ENCODE results near the gene PTPRC.

PTPRC gene

GRCh38 chr1:198656500-198656932 lies 17.7 kb downstream of the PTPRC start:
- H3K27me3 ChIP-seq (replicated peaks in 2 of 5; ENCODE audit: control insufficient read depth in 4 of 5, insufficient read depth in 5 of 5, low read length in 4 of 5): no peaks in the 10 kb centered on the region
- 0% methylated on average over 4 of the region's 4 CpGs for WGBS (ENCODE audit: insufficient coverage)
- no peaks in the 10 kb centered on the region for H3K9me3 ChIP-seq (ENCODE audit: control extremely low read depth in 1 of 5, control insufficient read depth in 4 of 5, insufficient read depth in 2 of 5, low read depth in 1 of 5, low read length in 4 of 5)
- ChIA-PET CTCF (interaction anchor here (1.0 to 1.5 kb wide), 3 partner anchors 13 to 137 kb away, joined by 3 read pairs; no protein-coding TSS in a partner anchor), POLR2A (interaction anchor here (0.7 kb wide), 1 partner anchor 19 kb away, joined by 3 read pairs; no protein-coding TSS in a partner anchor)
- peak overlapping the region; percentile 74 to 83 for H3K27ac ChIP-seq (ENCODE audit: insufficient read depth in 1 of 2, low read depth in 1 of 2, low read length in 2 of 2, poor library complexity in 1 of 2, severe bottlenecking in 2 of 2)
- H3K4me3 ChIP-seq (ENCODE audit: control insufficient read depth in 1 of 7, extremely low read depth in 1 of 7, insufficient read depth in 4 of 7, low read depth in 2 of 7, low read length in 6 of 7): peak overlapping the region in 6 of 7 experiments; percentile 11 to 68 (median 47)
- peak; percentile 92 to 98 (median 96) for DNase-seq
- H3K36me3 ChIP-seq (ENCODE audit: control insufficient read depth in 4 of 4, insufficient read depth in 4 of 4, low read length in 3 of 4): peaks cover 2 to 8% (median 3%) of the 10 kb centered on the region in 4 experiments
- H3K4me1 ChIP-seq (ENCODE audit: control extremely low read depth in 1 of 4, control insufficient read depth in 4 of 4, insufficient read depth in 4 of 4, low read length in 3 of 4): peaks cover 34 to 91% (median 61%) of the 10 kb centered on the region in 4 experiments

GRCh38 chr1:198657550-198658064 lies 18.8 kb downstream of the PTPRC start:
- no peaks in the 10 kb centered on the region for H3K9me3 ChIP-seq (ENCODE audit: control extremely low read depth in 1 of 5, control insufficient read depth in 4 of 5, insufficient read depth in 2 of 5, low read depth in 1 of 5, low read length in 4 of 5)
- peaks cover 34 to 86% (median 55%) of the 10 kb centered on the region in 4 experiments for H3K4me1 ChIP-seq (ENCODE audit: control extremely low read depth in 1 of 4, control insufficient read depth in 4 of 4, insufficient read depth in 4 of 4, low read length in 3 of 4)
- peak; percentile 50 to 83 (median 81) for DNase-seq
- 0% methylated on average over 1 of the region's 3 CpGs for WGBS (ENCODE audit: insufficient coverage)
- CTCF ChIA-PET: interaction anchor here (1.1 kb wide), 1 partner anchor 12 kb away, joined by 3 read pairs; no protein-coding TSS in a partner anchor
- peak overlapping the region; percentile 74 to 83 for H3K27ac ChIP-seq (ENCODE audit: insufficient read depth in 1 of 2, low read depth in 1 of 2, low read length in 2 of 2, poor library complexity in 1 of 2, severe bottlenecking in 2 of 2)
- POLR2A ChIA-PET: no interaction called here
- peak overlapping the region in 6 of 7 experiments; percentile 20 to 65 (median 46) for H3K4me3 ChIP-seq (ENCODE audit: control insufficient read depth in 1 of 7, extremely low read depth in 1 of 7, insufficient read depth in 4 of 7, low read depth in 2 of 7, low read length in 6 of 7)
- no peaks in the 10 kb centered on the region for H3K27me3 ChIP-seq (replicated peaks in 2 of 5; ENCODE audit: control insufficient read depth in 4 of 5, insufficient read depth in 5 of 5, low read length in 4 of 5)
- H3K36me3 ChIP-seq (ENCODE audit: control insufficient read depth in 4 of 4, insufficient read depth in 4 of 4, low read length in 3 of 4): peaks cover 2 to 9% (median 6%) of the 10 kb centered on the region in 4 experiments

DNA sequence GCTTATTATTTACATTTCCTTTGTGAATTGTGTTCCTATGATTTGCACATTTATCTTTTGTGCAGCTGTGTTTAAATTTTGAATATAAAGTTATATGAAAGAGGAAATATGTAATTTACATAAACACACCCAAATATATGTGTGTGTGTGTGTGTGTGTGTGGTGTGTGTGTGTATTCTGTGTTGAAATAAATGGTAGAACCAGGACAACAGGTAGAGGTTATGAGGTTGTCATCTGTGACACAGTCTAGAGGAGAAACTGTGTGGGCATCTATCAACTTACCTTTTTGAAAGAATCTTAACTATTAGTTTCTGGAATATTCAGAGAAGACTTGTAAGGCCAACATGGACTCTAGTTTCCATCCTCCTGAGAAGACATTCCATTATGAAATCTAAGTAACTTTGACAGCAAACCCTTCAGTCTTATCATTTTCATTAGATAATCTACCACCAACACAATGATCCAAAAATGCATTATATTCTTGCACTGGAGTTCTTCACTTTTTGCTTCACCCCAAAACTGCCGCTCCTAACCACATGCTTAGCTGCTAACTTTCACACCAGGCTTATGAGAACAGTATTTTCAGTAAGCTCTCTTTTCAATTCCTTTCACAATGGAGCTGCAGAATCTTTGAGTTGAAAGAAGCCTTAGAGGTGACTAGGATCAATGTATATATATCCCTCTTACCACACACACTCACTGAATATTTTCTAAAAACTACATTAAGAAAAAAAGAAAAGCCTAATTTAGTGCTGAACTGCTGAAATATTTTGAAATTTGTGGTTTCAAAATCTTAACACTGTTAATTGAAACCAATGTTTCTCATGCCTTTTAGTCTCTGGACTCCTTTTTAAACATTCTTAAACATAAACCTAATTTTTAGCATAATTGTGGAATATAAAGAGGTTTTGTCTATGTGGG lies 21.8 kb downstream of the PTPRC start:
- Histone ChIP-seq H3K27me3 (replicated peaks in 2 of 5; ENCODE audit: control insufficient read depth in 4 of 5, insufficient read depth in 5 of 5, low read length in 4 of 5) (no peaks in the 10 kb centered on the region), H3K9me3 (ENCODE audit: control extremely low read depth in 1 of 5, control insufficient read depth in 4 of 5, insufficient read depth in 2 of 5, low read depth in 1 of 5, low read length in 4 of 5) (no peaks in the 10 kb centered on the region), H3K27ac (ENCODE audit: insufficient read depth in 1 of 2, low read depth in 1 of 2, low read length in 2 of 2, poor library complexity in 1 of 2, severe bottlenecking in 2 of 2) (peak overlapping the region in 1 of 2 experiments; percentile 32), H3K4me3 (ENCODE audit: control insufficient read depth in 1 of 7, extremely low read depth in 1 of 7, insufficient read depth in 4 of 7, low read depth in 2 of 7, low read length in 6 of 7) (no peak overlapping the region), H3K36me3 (ENCODE audit: control insufficient read depth in 4 of 4, insufficient read depth in 4 of 4, low read length in 3 of 4) (peaks cover 7 to 16% (median 10%) of the 10 kb centered on the region in 4 experiments), H3K4me1 (ENCODE audit: control extremely low read depth in 1 of 4, control insufficient read depth in 4 of 4, insufficient read depth in 4 of 4, low read length in 3 of 4) (peaks cover 42 to 84% (median 60%) of the 10 kb centered on the region in 4 experiments)
- CTCF ChIA-PET: interaction anchor here (1.0 to 1.1 kb wide), 3 partner anchors 8 to 29 kb away, joined by 3 to 4 read pairs (median 4); no protein-coding TSS in a partner anchor
- WGBS (ENCODE audit: insufficient coverage): no CpG with 5 or more reads among the region's 1 CpG
- peak in 1 of 3 donors; percentile 45 for DNase-seq
- POLR2A ChIA-PET: interaction anchor here (1.2 kb wide), 2 partner anchors 7 to 21 kb away, joined by 3 read pairs; no protein-coding TSS in a partner anchor

- Histone ChIP-seq H3K27me3 (replicated peaks in 2 of 5; ENCODE audit: control insufficient read depth in 4 of 5, insufficient read depth in 5 of 5, low read length in 4 of 5) (no peaks in the 10 kb centered on the region), H3K27ac (ENCODE audit: insufficient read depth in 1 of 2, low read depth in 1 of 2, low read length in 2 of 2, poor library complexity in 1 of 2, severe bottlenecking in 2 of 2) (no peak overlapping the region), H3K4me1 (ENCODE audit: control extremely low read depth in 1 of 4, control insufficient read depth in 4 of 4, insufficient read depth in 4 of 4, low read length in 3 of 4) (peaks cover 29 to 75% (median 45%) of the 10 kb centered on the region in 4 experiments), H3K4me3 (ENCODE audit: control insufficient read depth in 1 of 7, extremely low read depth in 1 of 7, insufficient read depth in 4 of 7, low read depth in 2 of 7, low read length in 6 of 7) (no peak overlapping the region), H3K36me3 (ENCODE audit: control insufficient read depth in 4 of 4, insufficient read depth in 4 of 4, low read length in 3 of 4) (peaks cover 7 to 25% (median 16%) of the 10 kb centered on the region in 4 experiments), H3K9me3 (ENCODE audit: control extremely low read depth in 1 of 5, control insufficient read depth in 4 of 5, insufficient read depth in 2 of 5, low read depth in 1 of 5, low read length in 4 of 5) (no peaks in the 10 kb centered on the region)
- ChIA-PET POLR2A (interaction anchor here (0.7 kb wide), 1 partner anchor 19 kb away, joined by 3 read pairs; no protein-coding TSS in a partner anchor), CTCF (interaction anchor here (0.8 to 1.6 kb wide), 6 partner anchors 9 to 23 kb away, joined by 3 to 4 read pairs (median 4); no protein-coding TSS in a partner anchor)
- DNase-seq: no peak
- WGBS (ENCODE audit: insufficient coverage): 88% methylated on average over 4 of the region's 5 CpGs
Observed at GRCh38 chr1:198662821-198663220, 24.0 kb downstream of the PTPRC start.

- H3K4me1 ChIP-seq (ENCODE audit: control extremely low read depth in 1 of 4, control insufficient read depth in 4 of 4, insufficient read depth in 4 of 4, low read length in 3 of 4): peaks cover 22 to 74% (median 41%) of the 10 kb centered on the region in 4 experiments
- WGBS (ENCODE audit: insufficient coverage): 52% methylated on average over 5 of the region's 7 CpGs
- H3K4me3 ChIP-seq (ENCODE audit: control insufficient read depth in 1 of 7, extremely low read depth in 1 of 7, insufficient read depth in 4 of 7, low read depth in 2 of 7, low read length in 6 of 7): peak overlapping the region in 4 of 7 experiments; percentile 2 to 46 (median 45)
- peak; percentile 36 to 81 (median 72) for DNase-seq
- H3K27ac ChIP-seq (ENCODE audit: insufficient read depth in 1 of 2, low read depth in 1 of 2, low read length in 2 of 2, poor library complexity in 1 of 2, severe bottlenecking in 2 of 2): peak overlapping the region; percentile 36 to 73
- H3K36me3 ChIP-seq (ENCODE audit: control insufficient read depth in 4 of 4, insufficient read depth in 4 of 4, low read length in 3 of 4): peaks cover 5 to 28% (median 19%) of the 10 kb centered on the region in 4 experiments
- POLR2A ChIA-PET: no interaction called here
- CTCF ChIA-PET: no interaction called here
- H3K9me3 ChIP-seq (ENCODE audit: control extremely low read depth in 1 of 5, control insufficient read depth in 4 of 5, insufficient read depth in 2 of 5, low read depth in 1 of 5, low read length in 4 of 5): no peaks in the 10 kb centered on the region
- no peaks in the 10 kb centered on the region for H3K27me3 ChIP-seq (replicated peaks in 2 of 5; ENCODE audit: control insufficient read depth in 4 of 5, insufficient read depth in 5 of 5, low read length in 4 of 5)
Observed at GRCh38 chr1:198664068-198664788, 25.4 kb downstream of the PTPRC start.

DNA sequence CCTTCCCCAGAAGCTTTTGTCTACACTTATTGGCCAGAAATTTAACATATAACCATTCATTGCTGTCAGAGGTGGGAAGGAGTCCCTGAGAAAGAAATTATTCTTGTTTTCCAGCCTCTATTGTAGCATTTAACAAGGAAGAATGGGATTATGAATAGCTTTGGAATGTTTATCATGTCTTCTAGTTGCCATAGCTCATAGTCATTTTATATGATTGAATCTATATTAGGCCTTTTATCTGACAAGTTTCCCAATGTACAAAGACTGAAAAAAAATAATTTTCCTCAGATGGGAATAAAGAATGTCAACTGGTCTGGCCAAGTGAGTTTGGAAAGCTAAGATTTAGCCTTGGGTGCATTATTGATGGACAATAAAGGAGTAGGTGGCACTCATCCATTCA lies 28.3 kb downstream of the PTPRC start:
- Histone ChIP-seq H3K4me3 (ENCODE audit: control insufficient read depth in 1 of 7, extremely low read depth in 1 of 7, insufficient read depth in 4 of 7, low read depth in 2 of 7, low read length in 6 of 7) (no peak overlapping the region), H3K27ac (ENCODE audit: insufficient read depth in 1 of 2, low read depth in 1 of 2, low read length in 2 of 2, poor library complexity in 1 of 2, severe bottlenecking in 2 of 2) (no peak overlapping the region), H3K4me1 (ENCODE audit: control extremely low read depth in 1 of 4, control insufficient read depth in 4 of 4, insufficient read depth in 4 of 4, low read length in 3 of 4) (peaks cover 19 to 70% (median 43%) of the 10 kb centered on the region in 4 experiments), H3K27me3 (replicated peaks in 2 of 5; ENCODE audit: control insufficient read depth in 4 of 5, insufficient read depth in 5 of 5, low read length in 4 of 5) (no peaks in the 10 kb centered on the region), H3K9me3 (ENCODE audit: control extremely low read depth in 1 of 5, control insufficient read depth in 4 of 5, insufficient read depth in 2 of 5, low read depth in 1 of 5, low read length in 4 of 5) (no peaks in the 10 kb centered on the region), H3K36me3 (ENCODE audit: control insufficient read depth in 4 of 4, insufficient read depth in 4 of 4, low read length in 3 of 4) (peaks cover 5 to 30% (median 20%) of the 10 kb centered on the region in 4 experiments)
- ChIA-PET POLR2A (interaction anchor here (1.1 kb wide), 1 partner anchor 8 kb away, joined by 3 read pairs; no protein-coding TSS in a partner anchor), CTCF (interaction anchor here (0.6 to 1.6 kb wide), 7 partner anchors 8 to 511 kb away, joined by 3 to 5 read pairs (median 3); no protein-coding TSS in a partner anchor)
- no peak for DNase-seq

All from common myeloid progenitor, CD34-positive (primary cell).